DMS53 treated with DMSO at 0.1 percent for 48 hours (cell line): ENCODE data around the gene CCDC91.

Experiments
- DNase-seq: peaks from one replicate; lab custom pipeline; 2025; ENCODE audit not compliant: unreplicated experiment; lab: John Stamatoyannopoulos, UW

Gene CCDC91, protein sequence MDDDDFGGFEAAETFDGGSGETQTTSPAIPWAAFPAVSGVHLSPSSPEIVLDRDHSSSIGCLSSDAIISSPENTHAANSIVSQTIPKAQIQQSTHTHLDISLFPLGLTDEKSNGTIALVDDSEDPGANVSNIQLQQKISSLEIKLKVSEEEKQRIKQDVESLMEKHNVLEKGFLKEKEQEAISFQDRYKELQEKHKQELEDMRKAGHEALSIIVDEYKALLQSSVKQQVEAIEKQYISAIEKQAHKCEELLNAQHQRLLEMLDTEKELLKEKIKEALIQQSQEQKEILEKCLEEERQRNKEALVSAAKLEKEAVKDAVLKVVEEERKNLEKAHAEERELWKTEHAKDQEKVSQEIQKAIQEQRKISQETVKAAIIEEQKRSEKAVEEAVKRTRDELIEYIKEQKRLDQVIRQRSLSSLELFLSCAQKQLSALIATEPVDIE

DNA sequence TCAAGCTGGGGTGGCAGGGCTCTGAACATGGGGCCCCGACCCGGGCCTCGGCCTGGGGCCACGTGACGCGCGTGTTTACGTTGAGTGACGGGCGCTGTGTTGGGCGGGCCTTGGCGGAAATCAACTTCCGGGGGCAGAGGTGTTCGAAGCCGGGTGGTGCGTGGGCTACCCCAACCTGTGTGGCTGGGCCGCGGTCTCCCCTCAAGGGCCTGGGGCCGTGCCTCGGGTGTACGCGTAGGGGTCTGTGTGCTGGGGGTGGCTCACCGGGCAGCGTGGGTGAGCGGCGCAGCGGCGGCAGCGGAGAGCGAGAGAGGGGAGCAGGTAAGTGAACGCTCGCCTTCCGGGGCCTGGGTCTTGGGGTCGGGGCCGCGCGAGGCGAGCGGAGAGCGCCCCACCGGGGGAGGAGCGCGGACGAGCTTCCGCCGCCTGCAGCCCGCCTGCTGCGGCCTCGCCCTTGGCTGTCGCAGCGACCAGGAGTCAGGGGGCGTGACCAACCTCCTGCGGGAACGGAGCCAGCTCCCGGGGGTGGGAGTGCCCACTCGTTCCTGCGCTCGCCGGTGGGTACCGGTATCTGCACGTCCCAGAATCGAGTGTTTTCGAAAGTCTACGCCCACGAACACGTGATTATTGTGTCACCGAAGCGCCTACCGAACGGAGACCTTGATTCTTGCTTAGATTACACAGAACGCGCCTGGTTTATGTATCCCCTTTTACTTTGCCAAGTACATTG lies at the start of gene CCDC91:
Gene CCDC91, plus strand, starts transcription at position 136 of the 730 bp plus-strand sequence. CDS start 66,760 bp downstream, outside the sequence.
- DNase-seq = peak; percentile 87

DNA sequence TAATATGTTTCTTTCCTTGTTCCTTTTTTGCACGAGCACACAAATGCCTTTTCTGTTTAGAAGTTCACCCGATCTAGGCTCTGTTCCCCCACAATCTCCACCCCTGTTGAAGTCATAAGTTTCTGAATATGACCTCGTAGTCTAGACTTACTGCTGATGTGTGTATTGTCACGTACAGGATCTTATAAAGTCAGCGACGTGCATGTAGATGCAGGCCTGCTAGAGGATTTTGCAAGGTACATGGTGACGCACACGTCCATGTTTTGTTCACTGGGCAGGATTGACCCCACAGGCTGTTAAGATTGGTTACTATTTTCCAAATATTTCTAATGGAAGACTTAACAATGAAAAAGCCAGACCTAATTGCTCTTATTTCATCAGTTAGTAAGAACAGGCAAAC lies 46.2 kb upstream of the CCDC91 start:
- no peak for DNase-seq

DNA sequence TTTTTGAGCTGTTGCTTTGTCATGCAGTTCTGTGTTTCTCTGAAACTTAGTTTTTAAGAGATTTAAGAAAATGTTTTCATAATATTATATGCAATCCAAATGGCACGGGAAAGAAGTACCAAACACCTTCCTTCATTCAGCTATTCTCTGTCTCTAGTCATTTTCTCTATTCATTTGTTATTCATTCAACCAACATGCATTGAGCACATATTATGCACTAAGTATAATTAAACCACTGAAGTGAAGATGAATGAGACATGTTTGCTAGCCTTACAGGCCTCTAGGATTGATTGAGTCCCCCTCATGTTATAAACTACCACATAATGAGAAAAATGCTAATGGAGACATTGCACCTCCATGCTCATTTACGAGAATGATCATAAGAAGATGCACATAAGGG lies 45.7 kb upstream of the CCDC91 start:
- no peak for DNase-seq

GRCh38 chr12:28145216-28145615 lies 45.0 kb upstream of the CCDC91 start:
- no peak for DNase-seq

DNA sequence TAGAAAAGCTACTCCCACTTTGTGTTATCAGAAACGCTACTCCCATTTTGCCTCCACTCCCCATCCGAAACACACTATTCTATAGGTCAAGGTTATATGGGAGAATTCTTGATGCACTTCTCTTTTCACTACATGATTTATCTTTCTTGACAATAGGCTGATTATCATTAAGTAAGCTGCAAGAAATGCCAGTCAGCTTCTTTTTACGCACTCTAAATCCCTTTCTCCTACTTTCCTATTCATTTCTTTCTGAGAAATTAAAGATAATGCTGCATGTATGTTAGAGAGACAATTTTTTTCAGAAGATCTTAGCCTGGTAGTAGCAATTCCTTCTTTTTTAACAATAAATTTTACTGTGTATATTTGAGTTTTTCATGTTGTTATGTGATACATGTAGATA lies 41.0 kb upstream of the CCDC91 start:
- DNase-seq = no peak

GRCh38 chr12:28156362-28156761 lies 33.9 kb upstream of the CCDC91 start:
- DNase-seq = no peak

DNA sequence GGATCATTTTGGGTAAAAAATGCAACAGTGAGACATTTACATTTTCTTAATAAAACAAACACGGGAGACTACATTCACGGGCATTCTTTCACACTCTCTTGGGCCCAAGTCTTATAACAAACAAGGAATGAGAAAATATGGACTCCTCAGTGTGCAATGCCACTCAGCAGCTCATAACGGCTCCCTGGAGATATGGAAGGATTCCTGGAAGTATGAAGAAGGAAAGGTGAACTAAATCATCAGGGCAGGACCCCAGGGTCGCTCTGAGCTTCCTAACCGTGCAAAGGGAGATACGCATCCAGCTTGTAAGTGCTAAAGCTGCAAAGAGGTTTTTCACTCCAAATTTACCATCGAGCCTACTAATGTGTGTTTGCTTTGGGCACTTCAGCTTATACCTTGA lies 33.5 kb upstream of the CCDC91 start:
- no peak for DNase-seq

- no peak for DNase-seq
Measured at GRCh38 chr12:28158353-28158752, 31.9 kb upstream of the CCDC91 start.

DNA sequence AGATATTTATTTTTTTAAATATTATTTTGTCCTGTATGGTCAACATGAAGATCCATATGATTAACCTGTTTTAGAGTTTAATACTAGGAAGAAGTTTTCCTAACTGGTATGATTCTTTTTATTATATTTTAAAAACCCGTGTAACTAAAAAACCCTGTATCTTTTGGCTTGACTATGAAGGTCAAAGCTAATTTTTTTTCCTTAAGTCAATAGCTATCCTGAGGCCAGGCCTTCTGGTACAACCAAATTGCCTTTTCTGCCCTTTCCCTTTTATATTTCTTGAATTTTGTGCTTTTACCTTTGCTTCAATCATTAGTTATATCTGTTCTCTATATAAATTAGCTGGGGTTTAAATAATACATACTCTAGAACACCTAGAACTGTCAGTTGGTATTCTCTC lies 30.6 kb upstream of the CCDC91 start:
- DNase-seq = no peak

DNA sequence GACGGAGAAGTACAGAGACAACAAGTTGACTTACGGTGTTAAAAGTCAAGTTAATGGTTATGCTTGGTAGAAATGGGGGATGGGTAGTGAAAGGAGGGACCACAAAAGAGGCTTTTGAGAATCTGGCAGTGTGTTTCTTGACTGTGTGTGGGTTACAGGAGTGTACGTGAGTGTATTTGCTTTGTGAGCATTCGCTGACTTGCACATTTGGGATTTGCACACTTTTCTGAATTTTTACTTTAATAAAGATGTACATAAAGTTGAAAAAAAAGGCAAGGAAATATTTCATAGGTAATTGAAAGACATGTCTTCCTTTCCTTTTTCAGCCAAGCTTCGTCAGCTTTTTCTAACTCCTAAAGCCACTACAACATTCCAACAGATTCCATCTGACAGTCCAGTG lies 28.6 kb upstream of the CCDC91 start:
- DNase-seq = no peak

- DNase-seq = no peak
Measured at GRCh38 chr12:28162697-28163096, 27.6 kb upstream of the CCDC91 start.

DNA sequence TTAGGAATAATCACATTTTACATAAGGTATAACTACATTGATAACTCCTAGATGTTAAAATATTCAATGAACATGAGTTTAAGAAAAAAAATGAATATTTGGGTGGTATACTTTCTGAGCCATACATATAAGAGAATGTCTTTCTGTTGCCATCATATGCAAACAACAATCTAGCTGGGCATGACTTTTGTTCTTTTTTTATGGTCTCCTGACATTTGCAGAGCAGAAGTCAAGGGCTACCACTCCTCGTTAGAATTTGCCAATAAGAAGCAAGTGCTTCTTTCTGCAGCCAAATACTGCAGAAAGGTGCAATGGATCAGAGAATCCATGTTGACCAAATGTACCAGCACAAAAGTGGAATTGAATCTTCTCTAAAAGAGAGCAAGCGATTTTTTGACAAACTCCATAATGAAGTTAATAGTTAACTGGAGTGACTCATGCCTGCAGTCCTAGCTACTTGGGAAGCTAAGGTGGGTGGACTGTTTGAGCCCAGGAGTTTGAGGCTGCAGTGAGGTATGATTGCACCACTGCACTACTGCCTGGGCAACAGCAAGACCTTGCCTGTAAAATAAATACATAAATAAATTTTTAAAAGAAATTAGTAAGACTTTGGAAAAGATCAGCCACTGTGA lies 25.5 kb upstream of the CCDC91 start:
- DNase-seq = peak; percentile 82

GRCh38 chr12:28167981-28168485 lies 22.2 kb upstream of the CCDC91 start:
- DNase-seq = no peak

- no peak for DNase-seq
Measured at GRCh38 chr12:28171356-28172060, 18.7 kb upstream of the CCDC91 start.

DNA sequence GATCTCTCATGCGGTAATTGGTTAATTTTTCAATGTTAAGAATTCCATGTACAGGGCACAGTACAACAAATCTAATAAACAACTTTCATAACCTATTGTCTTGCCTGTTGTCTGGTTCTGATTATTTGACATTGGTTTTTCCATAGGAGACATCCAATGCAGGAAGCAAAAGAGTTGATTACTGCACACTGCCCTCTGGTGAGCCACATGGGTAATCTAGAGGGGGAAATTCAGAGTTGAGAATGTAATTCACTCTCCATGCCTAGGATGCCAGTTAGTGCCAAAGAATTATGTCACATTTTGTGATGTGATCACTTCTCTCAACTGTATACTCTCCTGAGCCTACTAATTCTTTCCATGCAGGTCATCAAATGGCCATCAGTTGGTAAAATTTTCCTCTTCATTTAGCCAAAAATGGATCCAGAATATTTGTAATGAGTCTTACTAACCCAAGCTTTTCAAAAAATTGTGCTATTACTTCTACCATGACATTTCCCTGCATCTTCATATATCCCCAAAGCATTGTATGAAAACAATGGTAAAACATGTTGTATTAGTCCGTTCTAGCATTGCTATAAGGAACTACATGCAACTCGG lies 17.7 kb upstream of the CCDC91 start:
- peak; percentile 86 for DNase-seq

DNA sequence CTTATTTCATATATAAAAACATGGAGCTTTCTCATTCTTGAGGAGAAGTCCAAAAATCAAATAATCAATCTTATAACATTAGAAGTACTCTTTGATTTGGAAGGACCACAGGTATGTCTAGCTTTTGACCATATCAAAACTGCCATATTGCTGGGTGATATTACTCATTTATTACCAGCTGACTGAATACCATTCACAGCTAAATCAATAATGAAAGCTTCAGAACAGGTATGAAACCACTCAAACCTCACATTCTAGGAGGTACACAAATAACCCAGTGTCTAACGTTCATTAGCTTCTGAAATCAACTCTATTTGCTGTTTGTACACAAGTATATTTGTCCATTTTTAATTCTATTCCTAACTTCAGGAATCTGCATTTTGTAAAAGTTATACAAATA lies 16.8 kb upstream of the CCDC91 start:
- DNase-seq = no peak

DNA sequence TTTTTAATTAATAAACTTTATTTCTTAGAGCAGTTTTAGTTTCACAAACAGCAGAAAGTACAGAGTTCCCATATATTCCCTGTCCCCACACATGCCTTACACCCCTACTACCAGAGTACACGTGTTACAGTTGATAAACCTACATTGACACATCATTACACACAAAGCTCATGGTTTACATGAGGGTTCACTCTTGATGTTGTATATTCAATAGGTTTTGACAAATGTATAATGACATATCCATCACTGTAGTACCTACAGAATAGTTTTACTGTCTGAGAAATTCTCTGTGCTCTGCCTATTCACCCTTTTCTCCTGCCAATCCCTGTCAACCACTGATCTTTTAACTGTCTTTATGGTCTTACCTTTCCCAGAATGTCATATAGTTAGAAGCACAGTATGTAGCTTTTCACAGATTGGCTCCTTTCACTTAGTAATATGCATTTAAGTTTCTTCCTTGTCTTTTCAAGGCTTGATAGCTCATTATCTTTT lies 15.1 kb upstream of the CCDC91 start:
- no peak for DNase-seq

- DNase-seq = no peak
Measured at GRCh38 chr12:28176295-28176694, 14.0 kb upstream of the CCDC91 start.

DNA sequence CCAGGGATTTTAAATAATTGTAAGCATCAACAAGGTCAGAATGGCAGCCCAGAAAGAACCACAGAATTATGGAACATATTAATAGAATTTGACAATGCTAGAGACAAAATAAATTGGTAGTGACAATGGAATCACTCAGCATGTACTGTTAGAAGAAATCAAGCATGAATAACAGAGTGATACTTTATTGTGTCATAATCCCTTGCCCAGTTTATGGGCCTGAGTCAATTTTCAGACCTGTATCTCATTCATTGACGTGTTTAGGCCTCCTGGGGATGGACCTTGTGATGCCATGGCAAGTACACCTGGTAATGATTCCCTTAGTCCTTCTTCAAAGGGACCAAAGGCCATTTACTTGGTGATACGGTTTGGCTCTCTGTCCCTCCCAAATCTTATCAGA lies 12.8 kb upstream of the CCDC91 start:
- no peak for DNase-seq

DNA sequence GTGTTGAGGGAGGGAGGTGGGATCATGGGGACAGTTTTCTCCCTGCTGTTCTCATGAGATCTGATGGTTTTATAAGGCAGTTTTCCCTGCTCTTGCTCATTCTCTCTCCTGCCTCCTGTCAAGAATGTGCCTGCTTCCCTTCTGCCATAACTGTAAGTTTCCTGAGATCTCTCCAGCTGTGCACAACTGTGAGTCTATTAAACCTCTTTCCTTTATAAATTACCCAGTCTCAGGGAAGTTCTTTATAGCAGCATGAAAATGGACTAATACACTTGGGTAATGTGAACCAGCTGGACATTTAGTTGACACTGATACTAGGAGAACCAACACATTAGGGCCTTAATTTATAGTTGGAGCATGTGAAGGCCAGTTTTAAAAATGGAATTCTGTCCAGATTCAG lies 12.4 kb upstream of the CCDC91 start:
- DNase-seq = no peak

DNA sequence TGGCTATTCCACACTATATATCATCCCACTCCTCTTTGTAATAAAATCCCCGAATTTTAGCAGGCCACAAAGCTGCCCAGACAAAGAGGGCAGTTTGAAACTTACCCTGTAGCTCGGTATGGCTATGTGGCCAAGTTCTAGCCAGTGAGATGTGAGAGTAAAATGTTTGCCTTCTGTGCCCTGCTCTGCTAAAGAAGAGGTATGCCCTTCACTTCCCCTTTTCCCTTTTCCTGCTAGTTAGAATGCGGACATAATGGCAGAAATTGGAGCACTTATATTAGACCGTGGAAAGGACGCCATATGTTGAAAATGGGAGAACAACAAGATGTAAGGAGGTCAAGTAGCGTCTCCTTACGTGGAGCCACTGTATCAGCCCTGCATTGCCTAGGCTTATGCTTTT lies 11.5 kb upstream of the CCDC91 start:
- no peak for DNase-seq
